Nephron progenitor cell (in vitro differentiated cells): ENCODE results near the gene THOC1.

ENCODE experiments used
- DNase-seq: peaks from one replicate; pipeline ENCODE4 v3.0.0; 2021
- H3K27ac Mint-ChIP-seq: 2 replicates; pipeline ENCODE4 v1.8.0; 2021; ENCODE audit warnings: mild to moderate bottlenecking, moderate library complexity, mixed read lengths
- H3K27me3 Mint-ChIP-seq: 2 replicates; pipeline ENCODE4 v1.8.0; 2021; ENCODE audit warnings: mild to moderate bottlenecking, low read depth, mixed read lengths; ENCODE audit not compliant: poor library complexity
- H3K36me3 Mint-ChIP-seq: 2 replicates; pipeline ENCODE4 v1.8.0; 2021; ENCODE audit warnings: low read depth, mixed read lengths
- H3K4me1 Mint-ChIP-seq: 2 replicates; pipeline ENCODE4 v1.8.0; 2021; ENCODE audit warnings: mixed read lengths
- H3K4me3 Mint-ChIP-seq: 2 replicates; pipeline ENCODE4 v1.8.0; 2021; ENCODE audit warnings: mild to moderate bottlenecking, moderate library complexity, mixed read lengths
- H3K9me3 Mint-ChIP-seq: 2 replicates; pipeline ENCODE4 v1.8.0; 2021; ENCODE audit warnings: mild to moderate bottlenecking, moderate library complexity, mixed read lengths
- CTCF ChIP-seq: fragments of 200-600 bp; sonication (generic); IDR thresholded peaks from 2 replicates; pipeline ENCODE4 v1.5.0; 2021; ENCODE audit warnings: antibody characterized with exemption

THOC1 gene

DNA sequence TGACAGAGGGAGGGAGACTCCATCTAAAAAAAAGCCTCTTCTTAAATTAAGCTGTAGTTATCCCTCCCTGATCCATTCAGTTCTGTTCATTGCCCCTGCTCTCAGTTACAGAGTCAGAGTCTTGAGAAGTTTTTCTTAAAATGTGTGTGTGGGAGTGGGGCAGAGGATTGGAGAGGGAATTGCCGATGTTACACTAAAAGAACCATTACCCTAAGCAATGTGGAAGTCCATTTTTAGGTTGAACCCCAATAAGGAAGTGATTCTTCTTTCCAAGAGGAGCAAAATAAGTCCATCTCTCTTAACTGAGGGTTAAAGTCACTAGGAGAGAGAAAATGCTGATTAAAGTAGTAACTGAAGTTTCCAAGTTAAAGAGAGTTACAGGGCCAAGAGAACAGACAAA lies 21.2 kb upstream of the THOC1 start:
- Mint-ChIP-seq H3K9me3 (no peaks in the 10 kb centered on the region), H3K27me3 (peaks cover 3% of the 10 kb centered on the region), H3K36me3 (no peaks in the 10 kb centered on the region), H3K27ac (no peak overlapping the region), H3K4me3 (no peak overlapping the region), H3K4me1 (no peaks in the 10 kb centered on the region)
- TF ChIP-seq CTCF, result no peak
- DNase-seq, result no peak

DNA sequence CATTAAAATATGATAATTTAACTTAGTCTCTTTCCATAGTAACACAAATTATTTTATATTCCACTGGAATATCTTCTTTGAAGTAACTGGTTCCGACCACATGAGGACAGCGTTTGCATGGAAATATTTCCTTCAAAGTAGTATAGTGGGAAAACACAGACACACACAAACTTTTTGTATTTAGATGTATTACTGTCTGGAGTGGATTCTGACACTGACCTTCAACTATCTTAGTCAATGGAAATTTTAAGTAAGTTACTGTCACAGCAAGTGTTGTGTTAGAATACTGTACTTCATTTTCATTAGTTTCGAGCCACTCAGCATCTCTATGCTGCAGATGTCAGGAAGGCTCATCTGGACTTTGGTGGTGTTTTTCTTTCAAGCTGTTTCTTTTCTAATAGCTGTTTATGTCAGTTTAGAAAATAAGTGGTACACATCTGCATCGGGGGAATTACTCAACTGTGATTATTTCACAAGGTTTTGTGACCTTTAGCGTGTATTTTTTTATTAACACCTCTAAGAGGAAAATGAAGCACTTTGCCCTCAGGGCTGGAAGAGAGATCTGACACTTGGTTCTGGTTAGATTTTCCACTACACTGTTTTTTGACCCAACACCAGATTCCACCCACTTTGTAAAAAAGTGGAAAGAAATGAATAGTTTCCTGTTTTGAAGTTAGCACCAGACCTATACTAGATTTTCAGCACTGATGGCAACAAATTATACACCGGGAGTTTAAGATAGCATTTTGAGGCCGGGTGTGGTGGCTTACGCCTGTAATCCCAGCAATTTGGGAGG lies 18.9 kb upstream of the THOC1 start:
- TF ChIP-seq CTCF, result peak; percentile 50
- H3K9me3 Mint-ChIP-seq, result no peaks in the 10 kb centered on the region

DNA sequence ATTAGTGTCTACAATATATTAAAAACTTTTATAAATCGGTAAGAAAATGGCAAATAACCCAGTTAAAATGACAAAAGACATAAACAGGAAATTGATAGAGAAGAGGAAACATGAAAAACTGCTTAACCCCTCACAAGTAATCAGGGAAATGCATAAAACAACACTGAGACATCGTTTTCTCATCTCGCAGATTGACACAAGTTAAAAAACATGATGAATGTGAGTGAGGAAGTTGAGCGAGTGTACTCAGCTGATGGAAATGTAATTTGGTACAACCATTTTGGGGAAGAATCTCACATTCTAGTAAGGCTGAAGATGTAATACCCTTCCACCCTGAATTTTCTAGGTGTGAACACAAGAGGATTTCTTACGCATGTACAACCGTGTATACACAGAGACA lies 18.0 kb upstream of the THOC1 start:
- Mint-ChIP-seq H3K27ac (no peak overlapping the region), H3K27me3 (peaks cover 11% of the 10 kb centered on the region), H3K36me3 (no peaks in the 10 kb centered on the region), H3K9me3 (no peaks in the 10 kb centered on the region), H3K4me3 (no peak overlapping the region), H3K4me1 (no peaks in the 10 kb centered on the region)
- no peak for TF ChIP-seq CTCF
- no peak for DNase-seq

More for the DNA sequence above, 18.9 kb upstream of the THOC1 start:
- Mint-ChIP-seq H3K4me3 (no peak overlapping the region), H3K27me3 (peaks cover 9% of the 10 kb centered on the region), H3K36me3 (no peaks in the 10 kb centered on the region), H3K27ac (no peak overlapping the region), H3K4me1 (no peaks in the 10 kb centered on the region)
- no peak for DNase-seq

GRCh38 chr18:275486-275885 lies 7.6 kb upstream of the THOC1 start:
- no peak for TF ChIP-seq CTCF
- peaks cover 39% of the 10 kb centered on the region for H3K4me1 Mint-ChIP-seq
- no peaks in the 10 kb centered on the region for H3K36me3 Mint-ChIP-seq
- DNase-seq, result no peak
- no peak overlapping the region for H3K4me3 Mint-ChIP-seq
- H3K9me3 Mint-ChIP-seq, result peaks cover 10% of the 10 kb centered on the region
- peak overlapping the region; percentile 33 for H3K27ac Mint-ChIP-seq
- no peaks in the 10 kb centered on the region for H3K27me3 Mint-ChIP-seq

- H3K27me3 Mint-ChIP-seq, result no peaks in the 10 kb centered on the region
- no peak for TF ChIP-seq CTCF
- H3K36me3 Mint-ChIP-seq, result no peaks in the 10 kb centered on the region
Observed at GRCh38 chr18:274313-274712, 6.5 kb upstream of the THOC1 start.

DNA sequence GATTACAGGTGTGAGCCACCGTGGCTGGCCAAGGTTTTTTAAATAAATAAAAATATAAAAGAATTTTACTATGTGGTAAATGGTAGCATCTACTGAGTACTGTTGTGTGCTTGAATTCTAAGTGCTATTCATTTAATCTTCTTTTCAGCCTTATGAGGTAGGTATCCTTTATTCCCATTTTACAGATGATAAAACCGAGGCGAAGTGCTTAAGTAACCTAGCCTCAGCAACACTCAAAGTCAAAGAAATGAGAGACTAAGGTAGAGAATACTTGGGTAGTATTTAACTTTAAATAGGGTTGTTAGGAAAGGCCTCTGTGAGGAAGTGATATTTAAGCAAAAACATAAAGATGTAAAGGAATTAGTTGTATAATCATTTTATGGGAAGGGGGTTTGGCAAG lies 5.7 kb upstream of the THOC1 start:
- Mint-ChIP-seq H3K9me3 (peaks cover 10% of the 10 kb centered on the region), H3K27me3 (no peaks in the 10 kb centered on the region), H3K27ac (no peak overlapping the region), H3K36me3 (no peaks in the 10 kb centered on the region), H3K4me3 (no peak overlapping the region), H3K4me1 (peaks cover 56% of the 10 kb centered on the region)
- DNase-seq, result no peak
- TF ChIP-seq CTCF, result no peak

More at GRCh38 chr18:274313-274712, 6.5 kb upstream of the THOC1 start:
- H3K4me1 Mint-ChIP-seq, result peaks cover 48% of the 10 kb centered on the region
- no peak for DNase-seq
- no peak overlapping the region for H3K4me3 Mint-ChIP-seq
- H3K9me3 Mint-ChIP-seq, result peaks cover 10% of the 10 kb centered on the region
- no peak overlapping the region for H3K27ac Mint-ChIP-seq
